Right renal cortex interstitium (tissue), 3 donors: ENCODE results near the gene CD2AP. TPM values are rescaled to one million over a fixed set of nuclear protein-coding genes. Genes with fewer than 3 reads are reported as not detected.
"Not testable (repeated sequence)": the region's sequence is repeated elsewhere in the genome, so short reads cannot be mapped to it uniquely, and the experiment has no call there.

Experiments used
- DNase-seq, 3 donors: peaks; one replicate each; pipeline ENCODE4 v3.0.0-alpha.2; 2013; ENCODE audit warnings: low read depth in 3 of 3, low spot score in 2 of 3
- polyA plus RNA-seq, 3 donors: library from polyadenylated mRNA; unstranded; fragments of 120-200 nt; gene quantifications; one replicate each; pipeline ENCODE4 v1.2.1, GENCODE V29; 2013; ENCODE audit not compliant: insufficient read length in 3 of 3

CD2AP gene
- polyA plus RNA-seq, 3 donors, result 81.4 to 88.2 (median 87.7) TPM

- DNase-seq, result not testable (repeated sequence)
Measured at GRCh38 chr6:47553243-47553642, 75.7 kb downstream of the CD2AP start.

- DNase-seq, result not testable (repeated sequence)
Measured at GRCh38 chr6:47556459-47556858, 78.9 kb downstream of the CD2AP start.

GRCh38 chr6:47563162-47563561 lies 85.6 kb downstream of the CD2AP start:
- DNase-seq, result no peak

GRCh38 chr6:47566602-47567001 lies 89.0 kb downstream of the CD2AP start:
- not testable (repeated sequence) for DNase-seq

GRCh38 chr6:47567586-47567985 lies 90.0 kb downstream of the CD2AP start:
- DNase-seq, result no peak

GRCh38 chr6:47571488-47571887 lies 93.9 kb downstream of the CD2AP start:
- no peak for DNase-seq

- no peak for DNase-seq
Measured at GRCh38 chr6:47573109-47573508, 95.5 kb downstream of the CD2AP start.

GRCh38 chr6:47574789-47575188 lies 97.2 kb downstream of the CD2AP start:
- no peak for DNase-seq

GRCh38 chr6:47579040-47579439 lies 101.5 kb downstream of the CD2AP start:
- no peak for DNase-seq

- no peak for DNase-seq
Measured at GRCh38 chr6:47581591-47581990, 104.0 kb downstream of the CD2AP start.

- DNase-seq, result no peak
Measured at GRCh38 chr6:47587493-47587892, 109.9 kb downstream of the CD2AP start.

- no peak for DNase-seq
Measured at GRCh38 chr6:47592131-47592840, 114.7 kb downstream of the CD2AP start.

- DNase-seq, result no peak
Measured at GRCh38 chr6:47593979-47594378, 116.4 kb downstream of the CD2AP start.

GRCh38 chr6:47595785-47596184 lies 118.2 kb downstream of the CD2AP start:
- peak; percentile 15 to 25 (median 20) for DNase-seq

- no peak for DNase-seq
Measured at GRCh38 chr6:47598367-47598766, 120.8 kb downstream of the CD2AP start.

- no peak for DNase-seq
Measured at GRCh38 chr6:47599512-47599911, 121.9 kb downstream of the CD2AP start.

GRCh38 chr6:47603227-47603626 lies 125.6 kb downstream of the CD2AP start:
- no peak for DNase-seq

GRCh38 chr6:47603995-47604394 lies 126.4 kb downstream of the CD2AP start:
- DNase-seq, result no peak

GRCh38 chr6:47621838-47622449 lies 144.4 kb downstream of the CD2AP start:
- DNase-seq, result no peak

- DNase-seq, result no peak
Measured at GRCh38 chr6:47626782-47627181, 149.2 kb downstream of the CD2AP start.

GRCh38 chr6:47628448-47629272 lies 151.1 kb downstream of the CD2AP start:
- no peak for DNase-seq

GRCh38 chr6:47629954-47630353 lies 152.4 kb downstream of the CD2AP start:
- no peak for DNase-seq
